ENCODE measurements around the gene SLC25A34.

Gene SLC25A34

DNA sequence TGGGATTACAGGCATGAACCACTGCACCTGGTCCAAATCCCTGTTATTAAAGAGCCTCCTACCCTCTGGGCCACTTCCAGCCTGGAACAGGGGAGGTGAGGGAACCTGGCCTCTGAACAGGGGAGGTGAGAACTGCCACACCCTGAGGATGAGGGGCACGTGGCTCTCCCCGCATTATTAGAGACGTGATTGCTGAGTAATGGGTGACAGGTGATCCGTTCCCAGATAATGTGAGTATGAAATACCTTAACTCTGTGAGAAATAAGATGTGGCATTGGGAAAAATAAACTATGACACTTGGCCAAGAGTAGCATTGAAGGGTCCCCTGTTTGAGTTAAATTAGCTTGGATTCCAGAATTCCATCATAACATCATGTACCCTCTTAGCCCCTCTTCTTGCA is 13.6 kb upstream of the SLC25A34 start:
- Histone ChIP-seq H3K4me3 (ENCODE audit: severe bottlenecking) (no peak overlapping the region), H3K9me3 (ENCODE audit: severe bottlenecking) (no peaks in the 10 kb centered on the region), H3K36me3 (ENCODE audit: low read depth) (peaks cover 17% of the 10 kb centered on the region; the same call in 1 of the 2 replicates), H3K27me3 (ENCODE audit: insufficient read depth, poor library complexity, severe bottlenecking) (no peaks in the 10 kb centered on the region), H3K27ac (ENCODE audit: poor library complexity, severe bottlenecking) (no peak overlapping the region), H3K4me1 (ENCODE audit: insufficient read depth, poor library complexity, severe bottlenecking) (no peaks in the 10 kb centered on the region)
- TF ChIP-seq, protein P1, sequence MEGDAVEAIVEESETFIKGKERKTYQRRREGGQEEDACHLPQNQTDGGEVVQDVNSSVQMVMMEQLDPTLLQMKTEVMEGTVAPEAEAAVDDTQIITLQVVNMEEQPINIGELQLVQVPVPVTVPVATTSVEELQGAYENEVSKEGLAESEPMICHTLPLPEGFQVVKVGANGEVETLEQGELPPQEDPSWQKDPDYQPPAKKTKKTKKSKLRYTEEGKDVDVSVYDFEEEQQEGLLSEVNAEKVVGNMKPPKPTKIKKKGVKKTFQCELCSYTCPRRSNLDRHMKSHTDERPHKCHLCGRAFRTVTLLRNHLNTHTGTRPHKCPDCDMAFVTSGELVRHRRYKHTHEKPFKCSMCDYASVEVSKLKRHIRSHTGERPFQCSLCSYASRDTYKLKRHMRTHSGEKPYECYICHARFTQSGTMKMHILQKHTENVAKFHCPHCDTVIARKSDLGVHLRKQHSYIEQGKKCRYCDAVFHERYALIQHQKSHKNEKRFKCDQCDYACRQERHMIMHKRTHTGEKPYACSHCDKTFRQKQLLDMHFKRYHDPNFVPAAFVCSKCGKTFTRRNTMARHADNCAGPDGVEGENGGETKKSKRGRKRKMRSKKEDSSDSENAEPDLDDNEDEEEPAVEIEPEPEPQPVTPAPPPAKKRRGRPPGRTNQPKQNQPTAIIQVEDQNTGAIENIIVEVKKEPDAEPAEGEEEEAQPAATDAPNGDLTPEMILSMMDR (IDR thresholded peaks at IDR 0.05; ENCODE audit: poor library complexity, severe bottlenecking): no peak
- no peak for DNase-seq (ENCODE audit: low spot score)
- no peak for ATAC-seq (ENCODE audit: low read depth)

DNA sequence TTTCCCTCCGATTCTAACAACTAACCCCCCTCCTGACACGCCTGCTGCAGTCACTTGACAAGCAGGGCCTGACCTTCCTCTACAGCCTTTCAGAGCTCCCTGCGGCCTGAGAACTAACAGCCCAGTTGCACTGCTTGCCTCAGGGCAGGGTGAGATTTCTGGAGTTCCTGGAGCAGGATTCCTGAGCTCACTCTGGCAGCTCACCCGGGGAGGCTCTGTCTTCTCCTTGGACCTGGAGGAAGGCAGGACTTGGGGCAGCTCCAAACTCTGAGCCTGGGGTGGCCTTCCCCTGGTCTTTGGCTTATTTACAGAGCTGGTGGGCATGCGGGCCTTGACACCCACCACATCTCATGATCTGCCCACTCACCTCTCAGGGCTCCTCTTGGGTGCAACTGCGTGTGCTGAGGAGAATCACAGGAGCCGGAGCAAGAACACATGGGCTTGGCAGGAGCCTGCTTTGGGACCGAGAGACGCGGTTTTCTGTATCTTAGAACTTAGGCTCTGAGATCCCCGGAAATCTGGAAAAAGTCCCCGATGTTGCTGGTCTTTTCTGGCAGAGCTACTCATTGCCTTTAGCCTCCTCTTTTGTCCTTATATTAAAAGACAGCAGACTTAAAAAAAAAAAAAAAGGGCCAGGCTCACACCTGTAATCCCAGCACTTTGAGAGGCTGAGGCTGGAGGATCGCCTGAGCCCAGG is 13.1 kb upstream of the SLC25A34 start:
- Histone ChIP-seq H3K4me3 (ENCODE audit: severe bottlenecking) (no peak overlapping the region), H3K9me3 (ENCODE audit: severe bottlenecking) (no peaks in the 10 kb centered on the region), H3K36me3 (ENCODE audit: low read depth) (peaks cover 19% of the 10 kb centered on the region; the same call in 1 of the 2 replicates), H3K27me3 (ENCODE audit: insufficient read depth, poor library complexity, severe bottlenecking) (no peaks in the 10 kb centered on the region), H3K27ac (ENCODE audit: poor library complexity, severe bottlenecking) (no peak overlapping the region), H3K4me1 (ENCODE audit: insufficient read depth, poor library complexity, severe bottlenecking) (no peaks in the 10 kb centered on the region)
- no peak for DNase-seq (ENCODE audit: low spot score)
- TF ChIP-seq, protein P1 (IDR thresholded peaks at IDR 0.05; ENCODE audit: poor library complexity, severe bottlenecking): no peak
- ATAC-seq (ENCODE audit: low read depth): no peak

DNA sequence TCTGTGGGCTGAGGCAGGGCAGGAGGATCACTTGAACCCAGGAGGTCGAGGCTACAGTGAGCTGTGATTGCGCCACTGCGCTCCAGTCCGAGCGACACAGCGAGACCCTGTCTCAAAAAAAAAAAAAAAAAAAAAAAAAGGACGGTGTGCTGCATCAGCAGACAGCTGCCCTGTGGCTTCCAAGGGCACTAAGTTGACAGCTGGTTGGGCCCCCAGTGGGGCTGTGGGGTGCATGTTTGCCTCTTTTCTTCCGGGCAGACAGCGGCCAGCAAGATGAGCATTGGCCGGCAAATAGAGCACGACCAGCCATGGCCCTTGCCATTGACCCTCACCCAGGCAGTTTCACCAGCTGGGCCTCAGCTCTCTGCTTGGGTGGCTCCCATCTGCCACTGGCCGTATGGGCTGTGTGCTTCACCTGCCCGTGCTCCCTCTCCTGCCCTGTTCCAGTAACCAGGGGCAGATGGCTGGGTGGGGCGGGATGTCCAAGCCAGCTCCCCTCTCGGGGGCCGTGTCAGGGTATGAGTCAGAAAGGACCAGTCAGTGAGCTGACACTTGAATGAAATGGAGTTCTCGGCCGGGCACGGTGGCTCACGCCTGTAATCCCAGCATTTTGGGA is 12.3 kb upstream of the SLC25A34 start:
- TF ChIP-seq, protein P1 (IDR thresholded peaks at IDR 0.05; ENCODE audit: poor library complexity, severe bottlenecking): no peak
- Histone ChIP-seq H3K27me3 (ENCODE audit: insufficient read depth, poor library complexity, severe bottlenecking) (no peaks in the 10 kb centered on the region), H3K27ac (ENCODE audit: poor library complexity, severe bottlenecking) (no peak overlapping the region), H3K9me3 (ENCODE audit: severe bottlenecking) (no peaks in the 10 kb centered on the region), H3K4me3 (ENCODE audit: severe bottlenecking) (no peak overlapping the region), H3K4me1 (ENCODE audit: insufficient read depth, poor library complexity, severe bottlenecking) (no peaks in the 10 kb centered on the region), H3K36me3 (ENCODE audit: low read depth) (peaks cover 19% of the 10 kb centered on the region; the same call in 1 of the 2 replicates)
- DNase-seq (ENCODE audit: low spot score) (no peak), ATAC-seq (ENCODE audit: low read depth) (no peak)

DNA sequence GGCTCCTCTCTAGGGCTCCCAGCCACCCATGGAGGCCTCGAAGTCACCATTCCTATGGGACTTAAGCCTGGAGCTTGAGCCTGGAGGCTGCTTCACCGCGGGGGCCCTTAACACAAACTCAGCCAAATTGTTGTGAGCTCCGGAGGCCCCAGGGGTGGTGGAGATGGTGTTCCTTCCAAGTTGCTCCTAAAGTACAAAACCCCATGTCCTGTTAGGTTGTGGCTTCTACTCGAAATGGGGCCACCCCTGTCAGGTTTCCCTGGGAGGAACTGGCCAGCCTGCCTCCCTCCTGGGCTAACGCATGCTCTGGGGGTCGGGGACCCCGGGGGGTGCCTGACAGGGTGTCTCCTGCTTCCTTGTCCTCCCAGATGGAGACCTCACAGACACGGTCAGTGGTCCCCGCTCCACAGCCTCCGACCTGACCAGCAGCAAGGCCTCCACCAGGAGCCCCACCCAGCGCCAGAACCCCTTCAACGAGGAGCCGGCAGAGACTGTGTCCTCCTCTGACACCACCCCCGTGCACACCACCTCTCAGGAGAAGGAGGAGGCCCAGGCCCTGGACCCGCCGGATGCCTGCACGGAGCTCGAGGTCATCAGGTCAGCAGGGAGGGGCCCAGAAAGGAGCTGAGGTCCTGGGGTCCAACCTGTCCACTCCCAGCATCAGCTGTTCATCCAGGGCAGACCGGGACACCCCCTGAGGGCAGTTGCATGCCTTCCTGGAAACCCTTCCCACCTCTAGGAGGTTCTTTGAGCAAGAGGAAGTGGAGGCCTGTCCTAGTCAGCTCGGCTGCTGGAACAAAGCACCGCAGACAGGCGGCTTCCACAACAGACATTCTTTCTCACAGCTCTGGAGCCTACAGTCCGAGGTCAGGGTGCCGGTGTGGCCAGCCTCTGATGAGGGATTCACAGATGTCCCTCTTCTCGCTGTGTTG is 10.8 kb upstream of the SLC25A34 start:
- no peak for ATAC-seq (ENCODE audit: low read depth)
- no peak overlapping the region for H3K27ac ChIP-seq (ENCODE audit: poor library complexity, severe bottlenecking)
- H3K4me1 ChIP-seq (ENCODE audit: insufficient read depth, poor library complexity, severe bottlenecking): no peaks in the 10 kb centered on the region
- no peaks in the 10 kb centered on the region for H3K27me3 ChIP-seq (ENCODE audit: insufficient read depth, poor library complexity, severe bottlenecking)
- TF ChIP-seq, protein P1 (IDR thresholded peaks at IDR 0.05; ENCODE audit: poor library complexity, severe bottlenecking): no peak
- H3K36me3 ChIP-seq (ENCODE audit: low read depth): peaks cover 27% of the 10 kb centered on the region
- no peaks in the 10 kb centered on the region for H3K9me3 ChIP-seq (ENCODE audit: severe bottlenecking)
- DNase-seq (ENCODE audit: low spot score): peak; percentile 63
- no peak overlapping the region for H3K4me3 ChIP-seq (ENCODE audit: severe bottlenecking)

Measured in RWPE2 (cell line).